Dermis lymphatic vessel endothelial cell (primary cell): ENCODE data around the gene CYSLTR1. TPM values are rescaled to one million over a fixed set of nuclear protein-coding genes. Genes with fewer than 3 reads are reported as not detected.

Experiments
- total RNA-seq: library from RNA; depleted of rRNA; stranded (reverse); fragments of >200 nt; gene quantifications from 2 replicates; pipeline ENCODE4 v1.2.1, GENCODE V29; 2014

CYSLTR1 gene
- total RNA-seq, result not detected in 2 replicates

GRCh38 chrX:78327370-78328086 is at the start of gene CYSLTR1:
Gene CYSLTR1 (minus strand): TSS chrX:78327611. CDS start chrX:78273746, 53,865 bp downstream.

Other genes with a start within 250 kb of the CYSLTR1 start
- gene PGK1, start 223.4 kb downstream of the CYSLTR1 start, total RNA-seq, result 191 and 193 TPM in 2 replicates
- 13.9 and 22.1 TPM in 2 replicates for gene TAF9B, start 188.0 kb downstream of the CYSLTR1 start, total RNA-seq